GM18519 (cell line): ENCODE data around the gene PPP1R1B.

ENCODE experiments used
- ATAC-seq: cut with Tn5 transposase; IDR thresholded peaks from one replicate; pipeline ENCODE4 v1.9.1; 2021; ENCODE audit warnings: mild to moderate bottlenecking, moderate library complexity; ENCODE audit not compliant: unreplicated experiment, low FRiP score

Gene PPP1R1B

DNA sequence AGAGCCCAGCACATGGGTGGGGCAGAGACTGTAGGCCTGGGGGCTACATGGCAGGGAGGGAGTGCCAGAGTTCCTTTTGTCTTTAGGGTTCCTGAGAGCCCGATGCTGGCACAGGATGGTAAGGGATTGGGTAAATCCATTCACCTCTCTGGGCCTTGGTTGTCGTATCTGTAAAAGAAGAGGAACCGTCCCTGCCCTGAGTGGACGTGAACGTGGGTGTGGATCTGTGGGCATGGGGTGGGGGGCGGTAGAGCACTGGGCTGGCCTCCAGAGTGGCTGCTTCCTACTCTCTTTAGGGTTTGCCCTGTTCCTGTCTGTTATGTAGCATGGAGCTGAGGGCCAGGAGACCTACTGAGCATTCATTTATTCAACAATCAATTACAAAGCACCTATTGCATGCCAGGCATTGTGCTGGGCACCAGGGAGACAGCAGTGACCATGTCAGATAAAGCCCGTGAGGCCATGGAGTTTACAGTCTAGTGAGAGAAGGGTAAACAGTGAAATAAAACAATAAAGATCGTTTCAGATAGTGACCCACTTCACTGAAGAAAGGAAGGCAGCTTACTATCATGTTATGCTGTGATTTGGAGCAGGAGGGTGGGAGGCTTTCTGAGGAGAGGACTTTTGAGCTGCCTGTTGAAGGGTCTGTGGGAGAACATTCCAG, 25.3 kb downstream of the PPP1R1B start:
- ATAC-seq: no peak

DNA sequence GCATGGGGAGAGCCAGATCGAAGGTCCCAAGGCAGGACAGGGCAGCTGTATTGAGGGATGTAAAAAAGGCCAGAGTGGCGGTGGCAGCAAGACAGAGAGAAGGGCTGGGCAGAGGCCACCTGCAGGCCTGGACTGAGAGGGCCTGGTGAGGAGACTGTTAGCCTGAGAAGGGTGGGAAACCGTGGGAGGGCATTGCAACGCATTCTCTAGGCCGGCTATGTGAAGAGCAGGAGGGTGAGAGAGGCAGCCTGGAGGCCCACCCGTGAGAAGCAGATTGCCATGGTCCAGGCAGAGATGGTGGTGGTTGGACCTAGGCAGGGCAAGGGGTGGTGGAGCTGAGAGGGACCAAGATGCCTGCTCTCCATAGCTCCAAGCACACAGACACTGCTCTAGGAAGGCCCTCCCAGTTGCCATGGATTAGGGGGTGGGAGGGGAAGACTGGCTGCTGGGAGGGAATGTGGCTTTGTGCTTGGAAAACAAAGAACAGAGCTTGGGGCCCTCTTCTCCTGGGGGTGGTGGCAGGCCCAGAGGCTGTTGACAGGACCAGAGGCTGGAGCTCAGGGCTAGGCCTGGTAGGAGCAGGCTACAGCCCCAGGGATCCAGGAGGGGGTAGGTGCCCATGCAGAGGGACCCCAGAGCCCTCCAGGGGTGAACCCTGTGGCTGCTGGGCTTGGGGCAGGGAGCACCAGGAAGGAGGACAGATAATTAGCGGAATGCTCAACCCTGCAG, 26.0 kb downstream of the PPP1R1B start:
- no peak for ATAC-seq

GRCh38 chr17:39653316-39653661, 26.5 kb downstream of the PPP1R1B start:
- no peak for ATAC-seq

DNA sequence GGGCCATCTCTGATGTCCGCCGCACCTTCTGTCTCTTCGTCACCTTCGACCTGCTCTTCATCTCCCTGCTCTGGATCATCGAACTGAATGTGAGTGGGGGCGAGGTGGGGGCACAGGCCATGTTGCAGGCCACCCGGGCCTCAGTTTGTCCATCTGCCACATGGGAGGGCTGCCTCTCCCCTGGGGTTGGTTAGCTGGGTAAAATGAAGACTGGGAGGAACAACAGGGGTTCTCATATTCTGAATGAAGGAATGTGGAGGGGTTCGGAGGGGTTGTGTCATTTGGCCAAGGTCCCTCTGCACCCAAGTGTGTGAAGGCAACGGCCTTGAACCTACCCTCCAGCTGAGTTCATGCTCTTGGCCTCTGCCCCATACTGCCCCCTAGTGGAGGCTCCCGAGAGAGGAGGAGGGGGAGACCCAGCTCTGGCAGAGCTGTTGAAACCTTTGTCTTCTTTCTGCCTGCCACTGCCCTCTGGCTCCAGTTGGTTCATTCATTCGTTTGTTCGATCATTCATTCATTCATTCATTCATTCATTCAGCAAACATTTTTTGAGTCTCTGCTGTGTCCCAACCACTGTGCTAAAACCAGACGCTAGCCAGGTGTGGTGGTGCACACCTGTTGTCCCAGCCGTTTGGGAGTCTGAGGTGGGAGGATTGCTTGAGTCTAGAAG, 27.0 kb downstream of the PPP1R1B start:
- ATAC-seq: no peak

DNA sequence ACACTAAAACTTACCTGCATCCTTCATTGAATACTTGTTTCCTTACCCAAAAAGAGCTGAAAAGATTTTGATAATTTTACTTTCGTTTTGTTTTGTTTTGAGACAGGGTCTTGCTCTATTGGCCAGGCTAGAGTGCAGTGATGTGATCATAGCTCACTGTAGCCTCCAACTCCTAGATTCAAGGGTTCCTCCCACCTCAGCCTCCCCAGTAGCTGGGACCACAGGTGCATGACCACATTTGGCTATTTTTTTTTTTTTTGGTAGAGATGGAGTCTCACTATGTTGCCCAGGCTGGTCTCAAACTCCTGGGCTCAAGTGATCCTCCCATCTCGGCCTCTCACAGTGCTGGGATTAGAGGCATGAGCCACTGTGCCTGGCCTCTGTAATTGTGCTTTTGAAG, 28.4 kb downstream of the PPP1R1B start:
- no peak for ATAC-seq

DNA sequence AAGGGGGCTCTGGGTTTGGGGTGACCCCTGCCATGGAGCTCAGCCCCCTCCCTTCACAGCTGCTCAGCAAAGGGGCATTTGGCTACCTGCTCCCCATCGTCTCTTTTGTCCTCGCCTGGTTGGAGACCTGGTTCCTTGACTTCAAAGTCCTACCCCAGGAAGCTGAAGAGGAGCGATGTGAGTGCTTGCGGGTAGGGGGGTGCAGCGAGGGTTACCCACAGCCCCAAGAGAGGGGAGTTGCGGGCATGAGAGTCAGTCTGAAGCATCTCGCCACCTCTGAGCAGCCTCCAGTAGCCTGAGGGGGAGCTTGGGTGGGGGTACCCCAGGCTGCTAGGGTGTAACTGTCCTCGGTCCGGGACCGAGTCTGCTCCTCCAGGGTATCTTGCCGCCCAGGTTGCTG, 31.6 kb downstream of the PPP1R1B start:
- ATAC-seq: no peak

- no peak for ATAC-seq
Observed at GRCh38 chr17:39658760-39659159, 32.0 kb downstream of the PPP1R1B start.

- ATAC-seq: no peak
Observed at GRCh38 chr17:39659279-39660010, 32.7 kb downstream of the PPP1R1B start.

DNA sequence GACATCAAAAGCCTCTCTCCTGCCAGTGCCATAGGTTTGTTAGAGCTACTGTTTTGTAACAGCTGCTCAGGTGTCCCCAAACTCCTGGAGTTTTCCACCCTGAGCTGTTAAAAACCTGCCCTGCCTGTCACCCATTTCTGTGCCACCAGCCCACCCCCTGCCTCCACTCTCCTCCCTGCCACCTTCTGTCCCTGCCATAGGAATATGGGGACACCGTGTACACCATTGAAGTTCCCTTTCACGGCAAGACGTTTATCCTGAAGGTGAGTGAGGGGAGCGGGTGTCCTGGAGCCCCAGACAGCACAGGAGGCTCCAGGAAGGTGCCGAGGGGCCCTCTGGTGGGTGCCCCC, 33.2 kb downstream of the PPP1R1B start:
- no peak for ATAC-seq

GRCh38 chr17:39660397-39661385, 33.9 kb downstream of the PPP1R1B start:
- ATAC-seq: no peak

DNA sequence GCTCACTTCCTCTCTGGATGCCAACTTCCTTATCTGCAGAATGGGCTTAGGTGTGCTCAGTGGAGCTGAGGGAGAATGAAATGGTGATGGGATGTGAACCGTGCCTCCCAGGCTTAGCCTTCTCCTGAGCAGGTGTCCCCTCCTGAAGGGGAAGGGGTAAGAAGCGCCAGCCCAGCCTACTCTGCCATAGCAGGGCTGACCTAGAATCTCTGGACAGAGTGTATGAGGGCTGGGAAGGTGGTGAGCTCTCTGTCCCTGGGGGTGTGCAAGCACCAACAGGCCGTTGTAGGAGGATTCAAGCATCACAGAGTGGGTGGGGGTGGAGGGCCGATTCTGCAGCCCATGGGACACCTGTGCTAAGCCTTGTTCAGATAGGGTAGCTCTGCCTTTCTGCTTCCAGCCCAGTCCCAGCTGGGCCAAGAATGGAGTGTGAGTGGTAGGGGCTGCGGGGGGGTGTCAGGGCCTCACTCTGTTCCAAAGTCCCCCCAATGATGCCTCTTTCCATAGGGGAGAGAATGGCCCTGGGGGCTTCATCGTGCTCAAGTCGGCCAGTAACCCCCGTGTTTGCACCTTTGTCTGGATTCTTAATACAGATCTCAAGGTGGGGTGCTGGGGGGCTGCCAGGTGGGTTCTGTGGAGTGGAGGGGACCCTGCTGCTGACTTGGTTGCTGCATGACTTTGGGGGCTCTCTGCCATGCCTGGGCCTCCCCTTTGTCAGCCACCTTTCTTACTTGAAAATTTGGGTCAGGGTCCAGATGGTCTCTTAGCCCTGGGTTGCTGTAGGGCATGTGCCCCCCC, 35.2 kb downstream of the PPP1R1B start:
- ATAC-seq: no peak

DNA sequence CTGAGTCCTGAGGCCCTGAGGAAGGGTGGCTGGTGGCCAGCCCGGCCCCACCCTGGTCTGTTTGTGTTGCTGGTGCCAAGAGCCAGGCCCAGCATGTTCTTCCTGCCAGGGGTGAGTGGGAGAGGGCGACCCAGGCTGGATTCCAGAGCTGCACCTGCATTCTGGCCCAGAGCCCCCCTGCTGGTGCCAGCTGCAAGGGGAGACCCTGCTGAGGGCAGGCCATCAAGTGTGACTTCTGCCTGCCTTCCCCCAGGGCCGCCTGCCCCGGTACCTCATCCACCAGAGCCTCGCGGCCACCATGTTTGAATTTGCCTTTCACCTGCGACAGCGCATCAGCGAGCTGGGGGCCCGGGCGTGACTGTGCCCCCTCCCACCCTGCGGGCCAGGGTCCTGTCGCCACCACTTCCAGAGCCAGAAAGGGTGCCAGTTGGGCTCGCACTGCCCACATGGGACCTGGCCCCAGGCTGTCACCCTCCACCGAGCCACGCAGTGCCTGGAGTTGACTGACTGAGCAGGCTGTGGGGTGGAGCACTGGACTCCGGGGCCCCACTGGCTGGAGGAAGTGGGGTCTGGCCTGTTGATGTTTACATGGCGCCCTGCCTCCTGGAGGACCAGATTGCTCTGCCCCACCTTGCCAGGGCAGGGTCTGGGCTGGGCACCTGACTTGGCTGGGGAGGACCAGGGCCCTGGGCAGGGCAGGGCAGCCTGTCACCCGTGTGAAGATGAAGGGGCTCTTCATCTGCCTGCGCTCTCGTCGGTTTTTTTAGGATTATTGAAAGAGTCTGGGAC, 36.0 kb downstream of the PPP1R1B start:
- no peak for ATAC-seq

- no peak for ATAC-seq
Observed at GRCh38 chr17:39663340-39663687, 36.6 kb downstream of the PPP1R1B start.

- ATAC-seq: no peak
Observed at GRCh38 chr17:39663688-39664580, 37.2 kb downstream of the PPP1R1B start.

GRCh38 chr17:39664581-39665561, 38.1 kb downstream of the PPP1R1B start, which contains the start of gene TCAP:
Gene TCAP (plus strand): TSS chr17:39665349. CDS start chr17:39665360, 11 bp downstream.
- ATAC-seq: no peak

- no peak for ATAC-seq
Observed at GRCh38 chr17:39665642-39666224, 39.0 kb downstream of the PPP1R1B start.
